ENCODE results near the gene FOXP2. TPM values are rescaled to one million over a fixed set of nuclear protein-coding genes. Genes with fewer than 3 reads are reported as not detected.
"Not testable (repeated sequence)": the region's sequence is repeated elsewhere in the genome, so short reads cannot be mapped to it uniquely, and the experiment has no call there.

FOXP2 gene
- total RNA-seq, 1 experiment from 2014 or later = 0.74 TPM

DNA sequence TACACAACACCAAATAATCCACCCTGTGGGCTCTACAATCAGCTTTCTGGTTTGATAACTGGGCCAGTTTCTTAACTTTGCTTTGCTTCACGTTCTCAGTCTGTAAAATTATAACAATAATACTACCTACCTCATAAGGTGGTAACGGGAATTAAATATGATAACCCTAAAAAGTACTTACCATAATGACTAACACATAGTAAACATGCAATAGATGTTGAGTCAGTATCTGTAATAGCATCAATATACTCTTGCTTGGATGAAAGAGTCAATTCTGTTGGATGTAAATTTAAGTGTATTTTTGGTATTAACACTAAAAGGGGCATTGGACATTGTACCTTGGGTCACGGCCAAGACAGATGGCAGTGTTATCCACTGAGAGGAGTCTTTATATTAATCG is 160.5 kb downstream of the FOXP2 start:
- no peak for DNase-seq (ENCODE audit: low read depth)

DNA sequence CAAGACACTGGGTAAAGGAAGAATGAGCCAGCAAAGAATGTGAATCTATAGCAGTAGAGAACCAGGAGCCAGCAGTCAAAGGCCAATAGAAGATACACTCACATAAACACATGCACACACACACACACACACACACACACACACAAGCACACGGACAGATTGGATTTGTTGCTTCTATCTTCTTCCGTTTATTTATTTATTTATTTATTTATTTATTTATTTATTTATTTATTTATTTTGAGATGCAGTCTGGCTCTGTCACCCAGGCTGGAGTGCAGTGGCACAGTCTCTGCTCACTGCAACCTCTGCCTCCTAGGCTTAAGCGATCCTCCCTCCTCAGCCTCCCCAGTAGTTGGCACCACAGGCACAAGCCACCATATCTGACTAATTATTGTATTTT is 166.3 kb downstream of the FOXP2 start:
- DNase-seq (ENCODE audit: low read depth) = not testable (repeated sequence)

DNA sequence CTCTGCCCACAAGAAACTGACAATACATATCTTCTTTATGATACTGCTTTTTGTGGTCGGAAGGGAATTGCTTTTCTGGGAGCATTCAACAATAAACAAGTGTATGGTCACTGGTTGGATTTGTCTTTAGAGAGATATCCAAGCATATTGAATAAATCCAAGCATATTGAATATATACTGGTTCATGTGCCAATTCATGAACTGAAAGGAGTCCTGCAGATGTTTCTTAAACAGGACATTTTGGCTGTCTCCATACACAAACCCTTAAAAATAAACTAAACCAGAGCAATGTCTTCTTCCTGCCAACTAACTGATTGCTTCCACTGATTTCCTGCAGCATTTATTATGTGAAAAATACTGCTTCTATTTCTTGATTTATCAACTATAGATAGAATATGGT is 173.9 kb downstream of the FOXP2 start:
- DNase-seq (ENCODE audit: low read depth) = no peak

DNA sequence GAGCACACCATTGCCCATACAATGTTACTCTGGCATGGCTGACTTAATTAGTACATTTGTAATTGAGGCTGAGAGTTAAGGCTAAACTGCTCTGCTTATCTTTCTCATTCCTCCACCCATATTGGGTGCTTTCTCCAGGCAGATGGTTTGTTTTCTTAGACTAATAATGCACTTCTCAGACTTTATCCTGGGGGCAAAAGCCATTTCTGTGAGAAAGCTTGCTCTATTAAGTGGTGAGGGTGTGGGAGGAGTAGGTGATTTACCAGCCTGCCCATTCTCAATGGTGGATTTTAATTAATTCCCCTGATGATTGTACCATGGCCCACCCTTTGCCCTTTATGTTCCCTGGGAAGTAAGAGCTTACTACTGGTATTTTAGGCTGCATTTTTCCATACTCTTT is 174.8 kb downstream of the FOXP2 start:
- no peak for DNase-seq (ENCODE audit: low read depth)

GRCh38 chr7:114590298-114590697 is 175.7 kb downstream of the FOXP2 start:
- DNase-seq (ENCODE audit: low read depth) = no peak

- DNase-seq (ENCODE audit: low read depth) = no peak
Measured at GRCh38 chr7:114598946-114599345, 184.3 kb downstream of the FOXP2 start.

DNA sequence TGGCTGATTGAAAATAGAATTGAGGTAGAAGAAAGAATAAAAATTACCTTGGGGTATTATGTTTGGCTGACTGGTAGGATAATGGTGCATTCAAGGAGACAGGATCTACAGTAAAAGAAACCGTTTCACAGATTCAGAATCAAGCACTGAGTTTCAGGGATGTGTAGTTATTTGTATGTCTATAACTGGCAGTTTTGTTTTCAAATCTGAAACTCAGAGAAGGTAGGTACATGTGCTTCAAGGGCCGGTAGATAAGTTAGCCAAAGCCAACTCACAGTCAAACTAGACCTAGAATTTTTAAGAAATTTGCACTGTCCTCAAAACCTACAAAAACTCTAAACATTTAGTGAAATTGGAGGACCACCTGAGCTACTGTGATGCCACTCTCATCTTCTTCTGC is 191.5 kb downstream of the FOXP2 start:
- DNase-seq (ENCODE audit: low read depth) = no peak

DNA sequence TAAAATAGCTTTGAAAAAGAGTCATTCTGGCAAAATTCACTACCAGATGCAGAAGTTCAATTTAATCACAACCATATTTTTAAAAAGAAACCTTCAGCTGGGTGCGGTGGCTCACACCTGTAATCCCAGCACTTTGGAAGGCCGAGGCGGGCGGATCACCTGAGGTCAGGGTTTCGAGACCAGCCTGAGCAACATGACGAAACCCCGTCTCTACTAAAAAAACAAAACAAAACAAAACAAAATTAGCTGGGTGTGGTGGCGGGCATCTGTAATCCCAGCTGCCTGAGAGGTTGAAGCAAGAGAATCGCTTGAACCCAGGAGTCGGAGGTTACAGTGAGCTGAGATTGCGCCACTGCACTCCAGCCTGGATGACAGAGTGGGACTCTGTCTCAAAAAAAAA is 194.2 kb downstream of the FOXP2 start:
- DNase-seq (ENCODE audit: low read depth) = not testable (repeated sequence)

- no peak for DNase-seq (ENCODE audit: low read depth)
Measured at GRCh38 chr7:114620208-114620607, 205.6 kb downstream of the FOXP2 start.

DNA sequence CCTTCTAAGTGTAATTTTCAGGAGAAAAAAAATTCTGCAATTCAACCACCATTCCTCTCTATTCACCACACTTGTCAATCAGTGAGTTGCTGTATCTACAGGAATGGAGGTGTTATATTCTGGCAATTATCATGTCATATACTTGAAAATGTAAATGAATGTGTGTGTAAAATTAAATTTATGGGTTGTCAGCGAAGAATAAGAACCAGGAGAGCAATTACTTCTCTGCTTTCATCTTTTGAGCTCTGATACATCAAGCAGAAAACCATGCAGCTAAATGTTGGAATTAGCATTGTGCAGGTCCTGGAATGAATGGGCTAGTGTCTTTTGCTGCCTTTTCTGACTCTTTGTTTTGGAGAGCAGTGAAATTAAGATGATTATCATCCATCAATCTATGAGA is 207.6 kb downstream of the FOXP2 start:
- no peak for DNase-seq (ENCODE audit: low read depth)

DNA sequence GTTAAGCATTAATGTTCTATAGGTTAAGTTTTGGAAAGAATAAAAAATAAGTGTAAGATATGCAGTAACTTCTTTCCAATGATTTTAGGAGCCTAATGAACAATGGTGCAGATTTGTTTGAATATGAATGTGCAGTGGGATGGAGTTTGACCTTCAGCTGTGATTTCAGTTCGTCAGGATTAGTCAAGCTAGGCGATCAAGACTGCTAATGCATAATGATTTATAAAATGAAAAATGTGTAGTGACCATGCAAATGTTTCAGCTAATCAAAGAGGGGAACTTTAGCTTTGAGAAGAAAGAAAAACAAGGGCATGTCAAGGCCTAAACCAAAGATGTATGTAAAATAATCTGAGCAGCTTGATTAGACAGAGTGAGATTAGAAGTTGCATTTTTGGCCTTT is 208.5 kb downstream of the FOXP2 start:
- no peak for DNase-seq (ENCODE audit: low read depth)

GRCh38 chr7:114627231-114627630 is 212.6 kb downstream of the FOXP2 start:
- DNase-seq (ENCODE audit: low read depth) = no peak

- no peak for DNase-seq (ENCODE audit: low read depth)
Measured at GRCh38 chr7:114628362-114628761, 213.7 kb downstream of the FOXP2 start.

GRCh38 chr7:114629762-114630161 is 215.1 kb downstream of the FOXP2 start:
- DNase-seq (ENCODE audit: low read depth) = no peak

DNA sequence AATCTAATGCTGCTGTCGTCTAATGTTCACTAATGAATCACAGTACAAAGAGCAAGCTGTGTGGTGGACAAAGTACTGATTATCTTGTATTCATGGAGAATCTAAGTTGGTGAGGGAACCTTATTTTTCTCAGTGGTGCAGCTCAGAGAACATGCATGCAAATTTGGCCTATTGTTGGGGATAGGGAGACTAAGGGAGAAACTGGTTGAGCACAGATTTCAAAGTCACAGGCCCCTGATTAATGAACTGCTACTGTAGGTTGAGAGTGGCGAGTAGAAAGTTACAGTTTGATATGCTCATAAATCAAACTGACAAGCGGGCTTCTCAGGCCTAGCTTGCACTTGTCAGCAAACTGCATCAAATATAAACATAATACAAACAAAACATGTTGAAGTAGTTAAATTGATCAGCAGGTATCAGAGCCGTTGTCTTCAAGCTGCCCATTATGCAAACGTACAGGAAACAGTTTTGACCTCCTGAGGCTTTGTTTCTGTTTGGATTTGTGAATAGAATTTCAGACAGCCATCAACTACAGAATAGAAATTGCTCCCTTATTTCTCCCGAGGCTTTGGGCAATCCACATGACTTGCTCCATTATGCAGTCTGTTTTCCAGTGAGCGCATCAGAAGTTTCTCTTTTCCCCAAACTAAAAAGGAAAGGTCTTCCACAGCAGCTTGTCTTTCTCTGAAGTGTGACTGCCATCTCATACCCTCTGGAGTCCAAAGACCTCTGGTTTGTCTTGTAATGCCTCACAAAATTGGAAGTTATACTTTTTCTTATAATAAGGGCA is 215.8 kb downstream of the FOXP2 start:
- no peak for DNase-seq (ENCODE audit: low read depth)

DNA sequence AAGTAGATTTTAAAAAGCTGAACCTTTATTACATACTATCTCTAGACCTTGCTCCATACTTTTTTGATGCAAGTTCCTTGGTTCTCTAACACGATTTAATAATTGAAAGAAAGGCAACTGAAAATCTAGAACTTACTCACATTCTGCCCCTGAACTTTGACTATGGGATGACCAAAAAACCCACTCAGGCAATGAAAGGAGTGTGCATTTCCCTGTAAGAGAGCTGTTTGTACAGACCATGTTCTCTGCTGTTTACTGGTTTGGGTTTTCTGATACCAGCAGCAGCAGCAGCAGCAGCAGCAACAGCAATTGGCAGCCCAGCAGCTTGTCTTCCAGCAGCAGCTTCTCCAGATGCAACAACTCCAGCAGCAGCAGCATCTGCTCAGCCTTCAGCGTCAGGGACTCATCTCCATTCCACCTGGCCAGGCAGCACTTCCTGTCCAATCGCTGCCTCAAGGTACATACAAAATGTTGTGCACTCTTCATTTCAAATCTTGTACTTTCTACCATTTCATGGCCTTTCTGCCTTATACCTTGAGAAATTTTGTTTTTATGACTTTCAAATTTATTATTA is 216.7 kb downstream of the FOXP2 start:
- DNase-seq (ENCODE audit: low read depth) = no peak

DNA sequence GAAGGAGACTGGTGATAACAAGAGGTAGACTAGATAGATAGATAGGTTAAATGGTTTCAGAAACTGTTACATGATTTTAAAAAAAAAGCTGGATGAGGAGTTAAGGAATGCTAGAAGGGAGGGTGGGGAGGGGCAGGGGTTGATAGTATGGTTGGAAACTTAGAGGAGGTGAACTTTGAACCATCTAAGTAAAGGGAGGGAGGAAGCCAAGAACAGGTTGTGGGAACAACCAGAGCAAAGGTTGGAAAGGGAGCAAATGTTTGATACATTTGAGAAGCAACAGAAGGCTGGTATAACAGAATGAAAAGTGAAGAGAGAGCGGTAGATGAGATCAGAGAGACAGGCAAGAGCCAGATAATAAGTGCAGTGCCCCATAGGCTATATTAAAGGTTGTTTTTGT is 224.8 kb downstream of the FOXP2 start:
- no peak for DNase-seq (ENCODE audit: low read depth)

DNA sequence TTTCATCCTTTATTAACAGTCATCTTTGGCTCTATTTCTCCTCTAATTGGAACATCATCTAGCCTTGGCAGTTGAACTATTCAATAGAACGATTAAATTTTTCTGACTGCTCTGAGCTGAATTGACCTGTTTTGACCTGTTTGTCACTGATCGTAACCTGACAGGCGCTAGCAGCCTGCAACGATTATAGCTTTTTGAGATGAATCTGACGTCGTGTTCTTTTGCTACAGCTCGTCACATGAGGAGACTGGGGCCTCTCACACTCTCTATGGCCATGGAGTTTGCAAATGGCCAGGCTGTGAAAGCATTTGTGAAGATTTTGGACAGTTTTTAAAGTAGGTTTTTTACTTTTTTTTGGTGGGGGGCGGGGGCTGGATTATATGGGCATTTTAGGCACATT is 229.8 kb downstream of the FOXP2 start:
- no peak for DNase-seq (ENCODE audit: low read depth)

GRCh38 chr7:114645451-114645850 is 230.8 kb downstream of the FOXP2 start:
- no peak for DNase-seq (ENCODE audit: low read depth)

GRCh38 chr7:114647518-114647917 is 232.9 kb downstream of the FOXP2 start:
- no peak for DNase-seq (ENCODE audit: low read depth)

DNA sequence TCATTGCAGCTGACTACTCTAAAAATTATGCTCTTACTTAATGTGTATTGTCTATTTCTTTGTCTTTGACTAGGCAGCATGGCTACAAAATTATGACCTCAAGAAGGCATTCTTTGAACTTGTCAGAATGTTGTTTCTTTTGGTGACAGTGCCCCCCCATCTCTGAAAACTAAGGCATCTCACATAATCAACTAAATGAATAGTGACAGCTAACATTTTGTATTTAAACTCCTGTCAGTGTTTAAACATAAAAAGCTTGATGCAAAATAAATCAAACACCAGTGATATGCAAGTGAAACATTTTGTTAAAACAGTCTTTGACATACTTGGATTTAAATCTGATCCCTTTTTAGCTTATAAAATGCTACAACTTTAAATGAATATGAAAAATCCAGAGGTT is 233.5 kb downstream of the FOXP2 start:
- DNase-seq (ENCODE audit: low read depth) = no peak

GRCh38 chr7:114648680-114649079 is 234.1 kb downstream of the FOXP2 start:
- DNase-seq (ENCODE audit: low read depth) = no peak

- DNase-seq (ENCODE audit: low read depth) = no peak
Measured at GRCh38 chr7:114649689-114650088, 235.1 kb downstream of the FOXP2 start.

Measured in HT1080 (cell line).